ENCODE measurements around the gene BAMBI.
A peak's percentile ranks its signal among the peaks of the same experiment; 100 is the strongest.

BAMBI gene

DNA sequence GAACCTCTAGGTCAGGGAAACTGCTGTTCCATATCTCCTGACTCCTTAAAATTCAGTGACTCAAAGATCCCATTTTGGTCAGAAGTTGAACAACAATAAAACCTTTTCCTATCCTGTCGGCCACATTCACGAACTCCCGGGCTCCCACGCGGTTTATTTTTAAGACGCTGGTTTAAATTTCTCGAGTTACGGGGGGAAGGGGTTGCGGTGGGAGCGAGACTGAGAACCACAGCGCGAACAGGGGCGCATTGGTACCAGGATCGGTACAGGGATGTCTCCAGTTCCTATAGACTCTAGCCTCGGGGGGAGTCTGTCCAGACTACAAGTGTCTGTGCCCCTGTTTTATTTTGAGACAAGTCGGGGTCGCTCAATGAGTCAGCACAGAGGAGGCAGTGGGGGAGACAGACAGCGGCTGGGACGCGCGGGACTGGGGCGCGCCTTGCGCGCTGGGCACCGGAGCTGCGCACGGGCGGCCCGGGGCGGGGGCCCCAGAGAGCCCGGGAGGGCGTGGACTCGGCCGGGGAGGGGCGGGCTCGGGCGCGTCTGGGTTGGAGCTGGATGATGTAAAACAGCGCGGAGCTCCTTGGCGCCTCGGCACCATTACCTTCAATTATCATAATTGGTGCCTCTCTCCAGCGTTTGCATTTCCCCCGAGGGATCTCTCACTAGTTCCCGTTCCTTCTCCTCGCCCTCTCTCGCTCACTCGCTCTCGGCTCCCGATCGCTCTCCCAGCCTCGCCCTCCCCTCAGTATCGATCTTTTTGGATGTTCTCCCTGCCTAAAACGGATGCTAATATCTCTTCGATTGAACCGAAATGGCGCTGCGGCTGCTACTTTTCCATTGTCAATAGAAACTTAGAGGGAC, 8.7 kb upstream of the BAMBI start (continued):
- TF ChIP-seq, protein P1, sequence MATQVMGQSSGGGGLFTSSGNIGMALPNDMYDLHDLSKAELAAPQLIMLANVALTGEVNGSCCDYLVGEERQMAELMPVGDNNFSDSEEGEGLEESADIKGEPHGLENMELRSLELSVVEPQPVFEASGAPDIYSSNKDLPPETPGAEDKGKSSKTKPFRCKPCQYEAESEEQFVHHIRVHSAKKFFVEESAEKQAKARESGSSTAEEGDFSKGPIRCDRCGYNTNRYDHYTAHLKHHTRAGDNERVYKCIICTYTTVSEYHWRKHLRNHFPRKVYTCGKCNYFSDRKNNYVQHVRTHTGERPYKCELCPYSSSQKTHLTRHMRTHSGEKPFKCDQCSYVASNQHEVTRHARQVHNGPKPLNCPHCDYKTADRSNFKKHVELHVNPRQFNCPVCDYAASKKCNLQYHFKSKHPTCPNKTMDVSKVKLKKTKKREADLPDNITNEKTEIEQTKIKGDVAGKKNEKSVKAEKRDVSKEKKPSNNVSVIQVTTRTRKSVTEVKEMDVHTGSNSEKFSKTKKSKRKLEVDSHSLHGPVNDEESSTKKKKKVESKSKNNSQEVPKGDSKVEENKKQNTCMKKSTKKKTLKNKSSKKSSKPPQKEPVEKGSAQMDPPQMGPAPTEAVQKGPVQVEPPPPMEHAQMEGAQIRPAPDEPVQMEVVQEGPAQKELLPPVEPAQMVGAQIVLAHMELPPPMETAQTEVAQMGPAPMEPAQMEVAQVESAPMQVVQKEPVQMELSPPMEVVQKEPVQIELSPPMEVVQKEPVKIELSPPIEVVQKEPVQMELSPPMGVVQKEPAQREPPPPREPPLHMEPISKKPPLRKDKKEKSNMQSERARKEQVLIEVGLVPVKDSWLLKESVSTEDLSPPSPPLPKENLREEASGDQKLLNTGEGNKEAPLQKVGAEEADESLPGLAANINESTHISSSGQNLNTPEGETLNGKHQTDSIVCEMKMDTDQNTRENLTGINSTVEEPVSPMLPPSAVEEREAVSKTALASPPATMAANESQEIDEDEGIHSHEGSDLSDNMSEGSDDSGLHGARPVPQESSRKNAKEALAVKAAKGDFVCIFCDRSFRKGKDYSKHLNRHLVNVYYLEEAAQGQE (tag by site-specific recombination; IDR thresholded peaks at IDR 0.05), result peak; percentile 79
- TF ChIP-seq ZNF639 (tag by site-specific recombination; IDR thresholded peaks at IDR 0.05) (peak; percentile 36; the same call in 1 of the 2 replicates), KLF9 (tag by site-specific recombination; IDR thresholded peaks at IDR 0.05; ENCODE audit: low read depth) (peak; percentile 44), PRDM10 (tag by site-specific recombination; IDR thresholded peaks at IDR 0.05) (peak; percentile 75), ZNF629 (tag by site-specific recombination; IDR thresholded peaks at IDR 0.05) (peak; percentile 75), ZBTB8A (tag by site-specific recombination; IDR thresholded peaks at IDR 0.05) (peak; percentile 94), ZNF558 (tag by site-specific recombination; IDR thresholded peaks at IDR 0.05) (0 out of 2 replicates have a peak, but pooled peaks have one; percentile 10), KLF16 (tag by site-specific recombination; IDR thresholded peaks at IDR 0.05) (no peak), ZNF707 (tag by site-specific recombination; IDR thresholded peaks at IDR 0.05) (peak; percentile 70; the same call in 1 of the 2 replicates), ZBTB17 (tag by site-specific recombination; IDR thresholded peaks at IDR 0.05) (peak; percentile 97), ZNF513 (tag by site-specific recombination; IDR thresholded peaks at IDR 0.05) (no peak), ZNF843 (tag by site-specific recombination; IDR thresholded peaks at IDR 0.05) (peak; percentile 60; the same call in 1 of the 2 replicates), SP2 (tag by site-specific recombination; IDR thresholded peaks at IDR 0.05) (peak; percentile 34), ZNF596 (tag by site-specific recombination; IDR thresholded peaks at IDR 0.05) (peak; percentile 74), ZNF2 (tag by site-specific recombination; IDR thresholded peaks at IDR 0.05) (peak; percentile 79; the same call in 1 of the 2 replicates), ZBTB21 (tag by site-specific recombination; IDR thresholded peaks at IDR 0.05) (no peak), ZBTB26 (tag by site-specific recombination; optimal IDR thresholded peaks at IDR 0.05) (peak; percentile 82)
- TF ChIP-seq, protein P2, sequence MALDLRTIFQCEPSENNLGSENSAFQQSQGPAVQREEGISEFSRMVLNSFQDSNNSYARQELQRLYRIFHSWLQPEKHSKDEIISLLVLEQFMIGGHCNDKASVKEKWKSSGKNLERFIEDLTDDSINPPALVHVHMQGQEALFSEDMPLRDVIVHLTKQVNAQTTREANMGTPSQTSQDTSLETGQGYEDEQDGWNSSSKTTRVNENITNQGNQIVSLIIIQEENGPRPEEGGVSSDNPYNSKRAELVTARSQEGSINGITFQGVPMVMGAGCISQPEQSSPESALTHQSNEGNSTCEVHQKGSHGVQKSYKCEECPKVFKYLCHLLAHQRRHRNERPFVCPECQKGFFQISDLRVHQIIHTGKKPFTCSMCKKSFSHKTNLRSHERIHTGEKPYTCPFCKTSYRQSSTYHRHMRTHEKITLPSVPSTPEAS (tag by site-specific recombination; IDR thresholded peaks at IDR 0.05), result no peak
- TF ChIP-seq, protein P3, sequence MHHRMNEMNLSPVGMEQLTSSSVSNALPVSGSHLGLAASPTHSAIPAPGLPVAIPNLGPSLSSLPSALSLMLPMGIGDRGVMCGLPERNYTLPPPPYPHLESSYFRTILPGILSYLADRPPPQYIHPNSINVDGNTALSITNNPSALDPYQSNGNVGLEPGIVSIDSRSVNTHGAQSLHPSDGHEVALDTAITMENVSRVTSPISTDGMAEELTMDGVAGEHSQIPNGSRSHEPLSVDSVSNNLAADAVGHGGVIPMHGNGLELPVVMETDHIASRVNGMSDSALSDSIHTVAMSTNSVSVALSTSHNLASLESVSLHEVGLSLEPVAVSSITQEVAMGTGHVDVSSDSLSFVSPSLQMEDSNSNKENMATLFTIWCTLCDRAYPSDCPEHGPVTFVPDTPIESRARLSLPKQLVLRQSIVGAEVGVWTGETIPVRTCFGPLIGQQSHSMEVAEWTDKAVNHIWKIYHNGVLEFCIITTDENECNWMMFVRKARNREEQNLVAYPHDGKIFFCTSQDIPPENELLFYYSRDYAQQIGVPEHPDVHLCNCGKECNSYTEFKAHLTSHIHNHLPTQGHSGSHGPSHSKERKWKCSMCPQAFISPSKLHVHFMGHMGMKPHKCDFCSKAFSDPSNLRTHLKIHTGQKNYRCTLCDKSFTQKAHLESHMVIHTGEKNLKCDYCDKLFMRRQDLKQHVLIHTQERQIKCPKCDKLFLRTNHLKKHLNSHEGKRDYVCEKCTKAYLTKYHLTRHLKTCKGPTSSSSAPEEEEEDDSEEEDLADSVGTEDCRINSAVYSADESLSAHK (tag by site-specific recombination; IDR thresholded peaks at IDR 0.05), result peak; percentile 45; the same call in 1 of the 2 replicates
